NCI-H446 (cell line): ENCODE measurements around the gene NR2F2.
A peak's percentile ranks its signal among the peaks of the same experiment; 100 is the strongest.

Experiments
- DNase-seq, 2 experiments: peaks; one replicate each; lab custom pipeline; 2025; lab: John Stamatoyannopoulos, UW

The NR2F2 gene

GRCh38 chr15:96342406-96343112 lies 12.1 kb downstream of the NR2F2 start:
- DNase-seq: no peak

GRCh38 chr15:96343113-96344059 lies 12.9 kb downstream of the NR2F2 start:
- DNase-seq: no peak

GRCh38 chr15:96344060-96344705 lies 13.7 kb downstream of the NR2F2 start:
- DNase-seq: no peak

GRCh38 chr15:96344706-96345559 lies 14.4 kb downstream of the NR2F2 start:
- no peak for DNase-seq

- DNase-seq: peak; percentile 33 to 65
Measured at GRCh38 chr15:96345560-96346399, 15.3 kb downstream of the NR2F2 start.

- no peak for DNase-seq
Measured at GRCh38 chr15:96346409-96346970, 16.0 kb downstream of the NR2F2 start.

- DNase-seq: no peak
Measured at GRCh38 chr15:96347181-96348111, 16.9 kb downstream of the NR2F2 start.

GRCh38 chr15:96348112-96349027 lies 17.9 kb downstream of the NR2F2 start:
- no peak for DNase-seq

GRCh38 chr15:96349034-96349856 lies 18.7 kb downstream of the NR2F2 start:
- DNase-seq: no peak

GRCh38 chr15:96349857-96350720 lies 19.6 kb downstream of the NR2F2 start:
- no peak for DNase-seq

- DNase-seq: no peak
Measured at GRCh38 chr15:96350934-96351724, 20.6 kb downstream of the NR2F2 start.

- DNase-seq: no peak
Measured at GRCh38 chr15:96351761-96352603, 21.5 kb downstream of the NR2F2 start.

- DNase-seq: no peak
Measured at GRCh38 chr15:96352604-96353405, 22.3 kb downstream of the NR2F2 start.
